Measurements from ENCODE around the gene MTA3. TPM values are rescaled to one million over a fixed set of nuclear protein-coding genes. Genes with fewer than 3 reads are reported as not detected.
"Not testable (repeated sequence)": the region's sequence is repeated elsewhere in the genome, so short reads cannot be mapped to it uniquely, and the experiment has no call there.

MTA3 gene
- total RNA-seq, 1 donor from 2014 or later: 47.6 TPM

DNA sequence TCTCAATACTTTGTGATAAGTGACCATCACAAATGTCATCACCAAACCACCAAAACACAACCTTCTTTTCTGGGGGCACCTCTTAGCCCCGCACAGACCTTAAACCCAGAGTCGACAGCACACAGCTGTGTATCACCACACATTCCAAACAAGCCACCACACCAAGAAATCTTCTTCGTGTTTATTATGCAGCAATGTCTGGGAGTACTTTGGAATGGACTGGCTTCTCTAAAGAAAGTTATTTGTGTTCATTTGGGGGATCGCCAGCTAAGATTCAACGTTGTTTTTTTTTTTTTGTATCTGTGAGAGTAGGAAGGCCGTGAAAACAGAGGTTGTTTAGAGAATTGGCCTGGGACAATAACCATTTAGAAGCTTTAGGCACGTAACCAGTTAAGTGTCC lies 1.1 kb upstream of the MTA3 start:
- DNase-seq (ENCODE audit: low read depth): peak; percentile 19

DNA sequence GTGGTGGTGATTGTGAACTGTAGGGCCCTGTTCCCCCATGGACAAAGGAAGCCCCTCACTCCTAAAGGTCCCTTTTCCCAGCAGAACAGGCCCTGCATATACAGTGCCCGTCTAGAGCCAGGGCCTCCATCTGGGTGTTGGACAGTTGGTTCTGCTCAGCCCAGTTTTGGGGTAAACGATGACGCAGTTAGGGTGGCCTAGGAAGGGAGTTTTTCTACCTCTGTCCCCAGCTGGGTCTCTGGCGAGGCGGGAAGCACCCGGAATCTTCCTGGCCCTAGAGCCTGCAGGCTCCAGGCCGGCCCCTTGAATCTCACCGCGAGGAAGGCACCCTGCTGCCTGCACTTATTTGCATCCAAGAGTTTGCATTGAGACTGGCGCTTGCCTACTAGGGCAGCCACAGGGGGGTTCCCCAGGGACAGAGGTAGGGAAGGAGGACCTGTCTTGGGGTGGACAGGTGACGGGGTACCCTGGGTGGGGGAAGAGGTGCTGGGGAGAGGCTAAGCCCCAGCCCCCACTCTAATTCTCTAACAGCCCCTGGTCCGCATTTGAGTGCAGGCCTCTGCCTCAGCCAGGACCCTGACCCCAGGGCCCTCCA lies 529 bp upstream of the MTA3 start:
- no peak for DNase-seq (ENCODE audit: low read depth)

DNA sequence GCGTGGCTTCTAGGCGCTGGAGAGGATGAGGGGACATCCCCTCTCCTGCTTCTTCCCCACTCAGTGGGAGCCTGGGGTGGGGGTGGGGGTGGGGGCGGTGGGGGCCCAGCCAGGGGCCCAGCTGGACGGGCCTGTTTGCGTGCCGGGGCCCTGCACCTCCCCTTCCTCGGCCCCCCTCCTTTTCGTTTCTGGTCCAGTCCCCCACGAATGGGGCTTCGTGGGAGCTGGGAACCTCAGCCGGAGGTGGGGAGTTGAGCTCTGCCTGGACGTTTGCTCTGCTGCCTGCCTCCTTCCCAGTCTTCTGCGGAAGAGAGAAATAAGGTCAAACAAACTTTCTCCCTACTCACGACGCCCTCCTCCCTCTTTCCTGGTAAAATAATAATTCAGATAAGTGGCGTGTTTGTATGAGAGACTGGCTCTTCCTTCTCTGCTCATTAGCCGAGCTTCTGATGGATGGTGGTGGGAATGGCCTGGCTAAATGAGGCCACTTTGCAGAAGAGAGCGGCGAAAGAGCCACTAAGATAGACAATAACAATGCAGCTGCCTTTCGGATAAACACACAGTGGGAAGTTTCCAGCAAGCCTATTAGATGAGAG lies 782 bp downstream of the MTA3 start:
- DNase-seq (ENCODE audit: low read depth): no peak

DNA sequence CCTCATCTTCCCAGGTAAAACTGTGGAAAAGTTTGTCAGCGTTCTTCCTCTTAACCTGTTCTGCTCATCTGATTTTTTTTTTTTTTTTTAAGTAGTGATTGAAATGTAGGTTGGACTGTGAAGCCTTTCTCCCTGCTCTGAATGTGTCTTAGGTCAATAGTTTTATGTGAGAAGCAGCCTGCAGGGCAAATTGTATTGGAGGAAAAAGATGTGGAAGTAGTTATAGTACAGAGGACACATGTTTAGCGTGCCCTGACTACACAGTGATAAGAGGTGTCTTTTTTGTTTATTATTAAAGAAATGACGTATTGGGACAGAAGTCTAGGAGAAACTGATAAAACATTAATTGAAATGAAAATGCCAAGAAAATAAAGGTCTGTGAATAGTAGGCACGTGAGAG lies 1.5 kb downstream of the MTA3 start:
- peak; percentile 52 for DNase-seq (ENCODE audit: low read depth)

DNA sequence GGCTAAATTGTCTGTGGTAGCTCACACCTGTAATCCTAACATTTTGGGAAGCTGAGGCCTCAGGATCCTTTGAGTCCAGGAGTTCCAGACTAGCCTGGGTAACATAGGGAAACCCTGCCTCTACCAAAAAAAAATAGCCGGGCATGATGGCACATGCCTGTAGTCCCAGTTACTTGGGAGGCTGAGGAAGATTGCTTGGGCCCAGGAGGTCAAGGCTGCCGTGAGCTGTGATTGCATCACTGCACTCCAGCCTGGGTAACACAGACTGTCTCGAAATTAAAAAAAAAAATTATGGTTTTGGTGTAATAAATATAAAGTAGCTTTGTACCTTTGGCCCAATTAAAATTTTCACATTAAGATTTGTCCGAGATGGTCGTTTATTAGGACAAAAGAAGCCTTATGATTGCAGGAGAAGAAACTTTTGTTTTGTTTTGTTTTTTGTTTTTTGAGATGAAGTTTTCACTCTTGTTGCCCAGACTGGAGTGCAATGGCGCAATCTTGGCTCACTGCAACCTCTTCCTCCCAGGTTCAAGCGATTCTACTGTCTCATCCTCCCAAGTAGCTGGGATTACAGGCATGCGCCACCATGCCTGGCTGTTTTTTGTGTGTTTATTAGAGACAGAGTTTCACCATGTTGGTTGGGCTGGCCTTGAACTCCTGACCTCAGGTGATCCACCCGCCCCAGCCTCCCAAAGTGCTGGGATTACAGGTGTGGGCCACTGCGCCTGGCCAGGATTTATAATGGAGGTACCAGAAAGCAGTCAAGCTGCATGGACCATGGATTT lies 4.1 kb downstream of the MTA3 start:
- DNase-seq (ENCODE audit: low read depth): no peak

DNA sequence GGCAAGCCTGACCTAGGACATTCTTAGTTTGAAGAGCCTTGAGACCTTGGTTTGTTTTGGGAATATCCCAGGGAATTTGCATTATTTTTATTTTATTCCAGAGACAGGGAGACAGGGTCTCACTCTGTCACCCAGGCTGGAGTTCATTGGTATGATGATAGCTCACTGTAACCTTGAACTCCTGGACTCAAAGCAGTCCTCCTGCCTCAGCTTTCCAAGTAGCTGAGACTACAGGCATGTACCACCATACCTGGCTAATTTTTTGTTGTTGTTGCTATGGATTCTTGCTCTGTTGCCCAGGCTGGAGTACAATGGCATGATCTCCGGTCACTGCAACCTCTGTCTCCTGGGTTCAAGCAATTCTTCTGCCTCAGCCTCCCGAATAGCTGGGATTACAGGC lies 4.8 kb downstream of the MTA3 start:
- DNase-seq (ENCODE audit: low read depth): no peak

DNA sequence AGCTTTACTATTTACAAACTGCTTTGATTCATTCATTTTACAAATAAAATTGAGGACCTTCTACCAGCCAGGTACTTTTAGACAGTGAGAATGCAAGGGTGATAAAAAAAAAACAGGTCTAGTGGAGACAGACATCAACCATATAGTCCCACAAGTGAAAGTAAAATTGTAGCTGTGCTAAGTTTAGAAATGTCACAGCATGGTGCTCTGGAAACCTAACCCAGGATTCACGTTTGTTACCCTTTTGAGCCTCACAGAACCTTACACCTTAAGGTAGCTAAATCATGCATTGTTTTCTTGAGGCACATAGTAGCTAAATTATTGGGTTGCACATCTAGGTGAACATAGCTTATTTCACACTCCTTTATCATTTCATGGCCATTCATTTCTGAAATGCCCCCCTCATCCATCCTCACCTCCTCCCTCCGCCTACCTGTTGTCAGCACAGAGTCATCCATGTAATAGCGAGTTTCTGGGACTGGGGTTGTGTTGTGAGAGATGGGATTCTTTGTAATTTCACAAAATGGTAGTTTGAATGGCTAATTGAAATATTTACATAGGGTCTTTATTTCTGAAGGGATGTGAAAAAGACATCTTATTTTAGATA lies 7.1 kb downstream of the MTA3 start:
- DNase-seq (ENCODE audit: low read depth): no peak

DNA sequence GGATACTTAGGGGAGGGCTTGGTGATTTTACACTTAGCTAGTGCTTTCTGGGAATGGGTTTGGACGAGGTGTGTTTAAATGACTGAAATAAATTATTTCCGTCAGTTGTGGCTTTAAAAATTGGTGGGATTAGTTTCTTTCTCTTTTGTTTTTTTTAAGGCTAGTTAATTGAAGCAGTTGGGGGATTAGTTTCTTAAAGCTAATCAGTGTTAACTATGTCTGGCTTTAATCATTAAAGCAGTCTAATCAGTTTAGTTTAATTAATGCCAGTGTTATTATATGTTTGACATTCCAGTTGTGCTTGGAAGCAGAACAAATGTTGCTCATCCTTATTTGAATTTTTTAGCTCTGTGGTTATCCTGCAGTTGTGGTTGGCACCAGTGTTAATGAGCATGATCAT lies 10.2 kb downstream of the MTA3 start:
- no peak for DNase-seq (ENCODE audit: low read depth)

DNA sequence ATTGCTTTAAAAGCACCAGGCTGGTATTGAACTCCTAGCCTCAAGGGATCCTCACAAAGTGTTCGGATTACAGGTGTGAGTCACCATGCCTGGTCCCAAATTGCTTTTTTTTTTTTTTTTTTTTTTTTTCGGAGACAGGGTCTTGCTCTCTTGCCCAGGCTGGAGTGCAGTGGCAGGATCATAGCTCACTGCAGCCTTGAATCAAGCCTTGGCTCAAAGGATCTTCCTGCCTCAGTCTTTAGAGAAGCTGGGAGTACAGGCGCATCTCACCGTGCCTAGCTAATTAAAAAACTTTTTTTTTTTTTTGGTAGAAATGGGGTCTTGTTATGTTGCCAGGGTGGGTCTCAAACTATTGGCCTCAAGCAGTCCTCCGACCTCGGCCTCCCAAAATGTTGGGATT lies 12.8 kb downstream of the MTA3 start:
- DNase-seq (ENCODE audit: low read depth): no peak

DNA sequence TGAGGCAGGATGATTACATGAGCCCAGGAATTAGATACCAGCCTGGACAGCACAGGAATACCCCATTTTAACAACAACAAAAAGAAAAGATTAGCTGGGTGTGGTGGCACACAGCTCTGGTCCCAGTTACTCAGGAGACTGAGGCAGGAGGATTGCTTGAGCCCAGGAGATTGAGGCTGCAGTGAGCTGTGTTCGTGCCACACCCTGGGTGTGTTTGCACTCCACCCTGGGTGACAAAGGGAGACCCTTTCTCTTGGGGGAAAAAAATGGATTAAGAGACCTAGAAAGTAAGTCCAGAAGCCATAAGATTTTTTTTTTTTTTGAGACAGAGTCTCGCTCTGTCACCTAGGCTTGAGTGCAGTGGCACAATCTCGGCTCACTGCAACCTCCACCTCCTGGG lies 16.2 kb downstream of the MTA3 start:
- not testable (repeated sequence) for DNase-seq (ENCODE audit: low read depth)

DNA sequence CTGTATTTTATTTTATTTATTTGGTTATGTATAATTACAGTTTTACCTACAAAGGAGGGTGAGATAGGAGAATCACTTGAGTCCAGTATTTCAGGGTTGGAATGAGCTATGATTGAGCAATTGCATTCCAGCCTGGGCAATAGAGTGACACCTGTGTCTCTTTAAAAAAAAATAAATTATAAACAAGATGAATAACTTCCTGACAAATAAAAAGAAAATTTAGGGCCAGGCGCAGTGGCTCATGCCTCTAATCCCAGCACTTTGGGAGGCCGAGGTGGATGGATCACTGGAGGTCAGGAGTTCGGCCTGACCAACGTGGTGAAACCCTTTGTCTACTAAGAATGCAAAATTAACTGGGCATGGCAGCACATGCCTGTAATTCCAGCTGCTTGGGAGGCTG lies 17.3 kb downstream of the MTA3 start:
- DNase-seq (ENCODE audit: low read depth): peak; percentile 68

DNA sequence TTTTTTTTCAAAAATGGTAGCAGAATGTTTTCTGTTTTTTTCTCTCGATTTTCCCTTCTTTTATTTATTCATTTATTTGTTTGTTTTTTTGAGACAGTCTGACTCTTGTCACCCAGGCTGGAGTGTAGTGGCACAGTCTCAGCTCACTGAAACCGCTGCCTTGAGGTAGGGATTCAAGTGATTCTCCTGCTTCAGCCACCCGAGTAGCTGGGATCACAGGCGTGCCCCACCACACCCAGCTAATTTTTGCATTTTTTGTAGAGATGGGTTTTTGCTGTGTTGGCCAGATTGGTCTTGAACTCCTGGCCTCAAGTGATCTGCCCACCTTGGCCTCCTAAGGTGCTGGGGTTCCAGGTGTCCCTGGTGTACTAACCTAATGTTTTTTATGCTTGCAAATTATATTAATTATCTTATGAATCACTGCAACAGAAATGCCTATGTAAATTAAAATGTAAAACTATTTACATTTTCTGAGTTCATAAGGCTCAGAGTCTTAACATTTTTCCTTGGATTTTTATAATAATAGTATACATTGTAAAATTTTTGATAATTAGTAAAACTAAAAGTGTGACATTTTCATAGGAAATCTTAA lies 19.2 kb downstream of the MTA3 start:
- no peak for DNase-seq (ENCODE audit: low read depth)

DNA sequence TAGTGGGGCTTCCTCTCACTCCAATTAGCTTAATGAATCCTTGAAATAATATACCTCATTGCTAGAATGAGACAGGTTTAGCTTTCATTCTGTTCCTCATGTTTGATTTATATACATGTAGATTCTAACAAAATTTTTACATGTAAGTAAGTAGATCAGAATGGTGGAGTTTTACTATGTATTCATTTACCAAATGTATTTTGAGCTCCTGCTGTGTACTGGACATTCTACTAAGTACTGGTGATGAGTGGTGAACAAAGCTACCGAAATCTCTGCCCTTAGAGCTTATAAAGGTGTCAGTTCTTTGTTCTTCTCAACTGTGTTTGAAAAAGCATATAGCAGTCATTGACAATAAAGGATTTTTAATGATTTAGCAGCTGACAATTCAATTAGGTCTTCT lies 19.7 kb downstream of the MTA3 start:
- no peak for DNase-seq (ENCODE audit: low read depth)

DNA sequence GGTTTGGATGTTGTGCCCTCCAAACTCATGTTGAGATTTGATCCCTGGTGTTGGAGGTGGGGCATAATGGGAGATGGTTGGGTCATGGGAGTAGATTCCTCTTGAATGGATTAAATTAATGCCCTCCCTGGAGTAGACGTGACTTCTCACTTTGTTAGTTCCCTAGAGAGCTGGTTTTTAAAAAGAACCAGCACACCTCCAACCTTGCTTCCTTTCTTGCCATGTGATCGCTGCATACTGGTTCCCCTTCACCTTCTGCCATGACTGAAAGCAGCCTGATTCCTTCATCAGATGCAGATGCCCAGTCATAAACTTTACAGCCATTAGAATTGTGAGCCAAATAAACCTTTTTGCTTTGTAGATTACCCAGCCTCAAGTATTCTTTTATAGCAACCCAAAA lies 21.7 kb downstream of the MTA3 start:
- DNase-seq (ENCODE audit: low read depth): no peak

DNA sequence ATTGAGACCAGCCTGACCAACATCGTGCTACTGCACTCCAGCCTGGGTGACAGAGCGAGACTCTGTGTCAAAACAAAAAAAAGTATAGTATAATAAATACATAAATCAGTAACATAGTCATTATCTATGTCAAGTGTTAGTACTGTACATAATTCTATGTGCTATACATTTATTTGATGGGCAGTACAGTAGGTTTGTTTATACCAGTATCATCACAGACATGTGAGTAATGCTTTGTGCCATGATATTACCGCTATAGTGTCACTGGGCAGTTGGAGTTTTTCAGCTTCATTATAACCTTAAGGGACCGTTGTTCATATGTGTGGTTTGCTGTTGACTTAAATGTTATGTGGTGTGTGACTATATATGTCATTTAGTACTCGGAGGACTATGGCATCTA lies 24.9 kb downstream of the MTA3 start:
- no peak for DNase-seq (ENCODE audit: low read depth)

DNA sequence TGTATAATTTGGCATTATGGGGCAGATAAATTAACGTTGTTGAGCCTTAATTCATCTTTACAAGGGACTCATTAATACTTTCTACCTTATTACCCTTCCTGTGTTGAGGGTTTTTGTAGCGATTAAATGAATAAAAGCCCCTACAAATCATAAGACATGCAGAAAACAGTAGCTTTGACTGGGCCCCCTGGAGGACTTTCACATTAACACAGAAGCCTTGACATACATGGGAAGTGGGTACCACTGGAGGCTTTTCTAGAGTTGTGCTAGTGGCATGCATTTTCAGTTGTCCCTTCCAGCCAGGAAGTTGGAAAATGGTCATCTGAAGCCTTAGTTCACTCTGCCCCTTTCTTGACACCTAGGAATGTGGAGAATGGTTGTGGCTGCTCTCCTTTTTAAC lies 30.2 kb downstream of the MTA3 start:
- no peak for DNase-seq (ENCODE audit: low read depth)

DNA sequence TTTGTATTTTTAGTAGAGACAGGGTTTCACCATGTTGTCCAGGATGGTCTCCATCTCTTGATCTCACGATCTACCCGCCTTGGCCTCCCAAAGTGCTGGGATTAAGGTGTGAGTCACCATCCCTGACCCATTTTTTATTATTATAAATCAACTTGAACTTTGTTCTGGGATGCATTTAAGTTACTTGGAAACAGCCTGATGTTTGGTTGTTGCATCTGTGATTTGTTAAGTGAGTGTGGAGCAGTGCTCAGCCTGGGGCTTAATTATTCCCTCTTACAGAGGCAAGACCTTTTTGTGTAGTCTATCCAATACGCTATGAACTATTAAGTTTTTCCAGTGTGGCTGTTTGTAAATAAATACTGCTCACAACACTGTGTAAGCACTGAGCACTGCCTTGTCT lies 32.6 kb downstream of the MTA3 start:
- no peak for DNase-seq (ENCODE audit: low read depth)

DNA sequence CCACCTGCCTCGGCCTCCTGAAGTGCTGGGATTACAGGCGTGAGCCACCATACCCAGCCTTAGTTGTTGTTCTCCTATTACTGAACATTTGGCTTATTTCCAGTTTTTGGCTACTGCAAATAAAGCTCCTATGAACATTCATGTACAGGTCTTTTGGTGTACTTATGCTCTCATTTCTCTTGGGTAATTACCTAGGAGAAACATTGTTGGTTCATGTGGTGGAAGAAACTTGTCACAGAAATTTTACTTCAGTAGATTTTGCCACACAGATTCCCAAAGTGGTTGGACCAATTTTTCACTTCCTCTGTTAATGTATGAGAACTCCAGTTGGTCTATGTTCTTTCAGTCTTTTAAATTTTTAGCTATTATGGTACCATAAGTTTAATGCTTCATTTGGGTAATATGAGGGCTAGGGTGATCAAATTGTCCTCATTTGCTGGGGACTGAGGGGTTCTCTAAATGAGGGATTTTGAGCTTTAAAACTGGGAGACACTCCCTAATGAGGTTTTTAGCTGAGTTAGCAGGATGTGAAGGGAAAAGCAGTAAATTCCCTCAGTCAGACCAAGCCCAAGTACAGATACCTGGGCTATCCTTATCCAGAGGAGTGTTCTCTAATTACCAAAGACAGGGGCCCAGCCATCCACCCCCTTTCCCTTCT lies 33.9 kb downstream of the MTA3 start:
- no peak for DNase-seq (ENCODE audit: low read depth)

DNA sequence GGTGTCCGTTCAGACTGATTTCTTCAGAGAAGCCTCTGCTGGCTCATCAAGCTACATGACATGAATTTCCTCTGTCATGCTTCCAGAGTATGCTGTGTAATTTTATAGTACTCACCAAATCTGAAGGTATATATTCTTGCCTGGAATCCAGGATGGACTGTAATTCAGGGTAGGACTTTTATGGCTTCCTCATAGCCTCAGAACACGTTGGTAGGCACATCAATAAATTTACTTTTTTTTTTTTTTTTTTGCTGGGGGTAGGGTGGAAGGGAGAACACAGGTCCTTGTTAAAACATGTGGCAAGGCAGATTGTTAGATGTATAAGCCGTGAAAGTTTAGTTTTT lies 34.4 kb downstream of the MTA3 start:
- DNase-seq (ENCODE audit: low read depth): no peak

DNA sequence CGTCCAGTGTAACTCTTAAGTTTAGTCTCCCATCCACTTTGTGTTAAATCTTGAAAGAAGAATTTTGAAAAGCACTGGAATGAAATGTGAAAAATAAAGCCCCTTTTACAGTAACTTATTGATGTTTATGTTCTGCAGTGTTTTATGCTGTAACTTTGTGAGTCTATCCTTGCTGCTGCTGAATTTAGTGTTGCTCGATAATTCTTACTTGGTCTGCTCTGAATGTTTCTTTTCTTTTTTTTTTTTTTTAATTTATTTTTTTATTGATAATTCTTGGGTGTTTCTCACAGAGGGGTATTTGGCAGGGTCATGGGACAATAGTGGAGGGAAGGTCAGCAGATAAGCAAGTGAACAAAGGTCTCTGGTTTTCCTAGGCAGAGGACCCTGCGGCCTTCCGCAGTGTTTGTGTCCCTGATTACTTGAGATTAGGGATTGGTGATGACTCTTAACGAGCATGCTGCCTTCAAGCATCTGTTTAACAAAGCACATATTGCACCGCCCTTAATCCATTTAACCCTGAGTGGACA lies 36.0 kb downstream of the MTA3 start:
- not testable (repeated sequence) for DNase-seq (ENCODE audit: low read depth)

DNA sequence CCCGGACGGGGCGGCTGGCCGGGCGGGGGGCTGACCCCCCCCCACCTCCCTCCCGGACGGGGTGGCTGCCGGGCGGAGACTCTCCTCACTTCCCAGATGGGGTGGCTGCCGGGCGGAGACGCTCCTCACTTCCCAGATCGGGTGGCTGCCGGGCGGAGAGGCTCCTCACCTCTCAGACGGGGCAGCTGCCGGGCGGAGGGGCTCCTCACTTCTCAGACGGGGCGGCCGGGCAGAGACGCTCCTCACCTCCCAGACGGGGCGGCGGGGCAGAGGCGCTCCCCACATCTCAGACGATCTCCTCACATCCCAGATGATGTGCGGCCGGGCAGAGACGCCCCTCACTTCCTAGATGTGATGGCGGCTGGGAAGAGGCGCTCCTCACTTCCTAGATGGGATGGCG lies 37.7 kb downstream of the MTA3 start:
- DNase-seq (ENCODE audit: low read depth): not testable (repeated sequence)

DNA sequence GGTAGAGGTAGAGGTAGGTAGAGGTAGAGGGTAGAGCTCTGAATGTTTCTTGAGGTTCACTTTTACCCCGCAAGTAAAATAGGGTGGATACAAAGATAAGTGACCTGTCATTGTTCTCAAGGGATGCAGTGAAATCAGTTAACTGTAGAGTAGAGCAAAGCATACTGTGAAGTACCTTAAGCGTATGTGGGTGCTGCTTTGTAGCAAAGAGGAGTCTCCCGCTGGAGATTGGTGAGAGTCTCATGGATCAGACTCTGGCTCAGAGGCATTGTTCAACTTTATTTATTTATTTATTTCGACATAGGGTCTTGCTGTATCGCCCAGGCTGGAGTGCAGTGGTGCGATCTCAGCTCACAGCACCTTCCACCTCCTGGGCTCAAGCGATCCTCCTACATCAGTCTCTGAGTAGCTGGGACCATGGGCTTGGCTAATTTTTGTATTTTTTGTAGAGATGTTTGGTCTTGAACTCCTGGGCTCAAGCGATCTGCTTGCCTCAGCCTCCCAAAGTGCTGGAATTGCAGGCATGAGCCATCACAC lies 38.7 kb downstream of the MTA3 start:
- no peak for DNase-seq (ENCODE audit: low read depth)
